ENCODE measurements around the gene NRL. TPM values are rescaled to one million over a fixed set of nuclear protein-coding genes. Genes with fewer than 3 reads are reported as not detected.

The NRL gene
- total and polyA plus RNA-seq, 2 donors (not counting 3 experiments of a cell fraction or from before 2014, with no cell fraction given), result 0.71 to 1.1 TPM

- Histone ChIP-seq H2AFZ (ENCODE audit: low read depth, low read length) (no peak overlapping the region), H4K20me1 (replicated peaks; ENCODE audit: control insufficient read depth, extremely low read depth, insufficient read depth, low read length) (no peaks in the 10 kb centered on the region), H3K4me1 (ENCODE audit: control insufficient read depth, extremely low read depth, insufficient read depth, low read length) (no peaks in the 10 kb centered on the region), H3K4me3 (replicated peaks in 1 of 3; ENCODE audit: insufficient read depth in 1 of 3, low read depth in 1 of 3, low read length in 3 of 3) (no peak overlapping the region), H3K9me3 (replicated peaks; ENCODE audit: control insufficient read depth, insufficient read depth, low read length) (no peaks in the 10 kb centered on the region), H3K36me3 (ENCODE audit: control insufficient read depth in 2 of 2, extremely low read depth in 1 of 2, insufficient read depth in 2 of 2, low read length in 2 of 2) (no peaks in the 10 kb centered on the region), H3K27me3 (ENCODE audit: control insufficient read depth in 2 of 2, insufficient read depth in 2 of 2, low read length in 2 of 2) (peaks cover 20 to 25% of the 10 kb centered on the region in 2 experiments), H3K79me2 (ENCODE audit: control insufficient read depth, insufficient read depth, low read length) (no peaks in the 10 kb centered on the region), H3K9me1 (replicated peaks; ENCODE audit: control insufficient read depth, extremely low read depth, insufficient read depth, low read length) (no peaks in the 10 kb centered on the region), H3K27ac (ENCODE audit: insufficient read depth, low read depth, low read length) (no peak overlapping the region), H3K9ac (replicated peaks; ENCODE audit: extremely low read depth, insufficient read depth, low read length) (no peak overlapping the region), H3K4me2 (ENCODE audit: insufficient read depth, low read length) (no peak overlapping the region)
- intact Hi-C loops (cut with micrococcal nuclease) (no loop called here), dilution Hi-C loops (cut with MboI; ENCODE audit: extremely low pct_ligation_motif_present, low sequenced_read_pairs) (no loop called here)
- BruUV-seq (replicated peaks), result no TSS peak
- no peak for DNase-seq (ENCODE audit: low read depth, low spot score)
- ChIA-PET POLR2A (no interaction called here), CTCF (interaction anchor here (0.8 to 1.9 kb wide), 4 partner anchors 18 to 27 kb away, joined by 3 to 14 read pairs (median 4); no protein-coding TSS in a partner anchor)
- no peak for TF ChIP-seq EZH2 (IDR thresholded peaks at IDR 0.05; ENCODE audit: borderline replicate concordance, low read depth, low read length, severe bottlenecking)
- no peak for TF ChIP-seq CTCF (IDR thresholded peaks at IDR 0.05; ENCODE audit: extremely low read depth in 1 of 2, insufficient read depth in 1 of 2, low read depth in 1 of 2, low read length in 2 of 2)
- no peak for FAIRE-seq
Observed at GRCh38 chr14:24085215-24085614, 29.5 kb downstream of the NRL start.

GRCh38 chr14:24084440-24084839 lies 30.3 kb downstream of the NRL start:
- Histone ChIP-seq H3K9me1 (replicated peaks; ENCODE audit: control insufficient read depth, extremely low read depth, insufficient read depth, low read length) (no peaks in the 10 kb centered on the region), H3K79me2 (ENCODE audit: control insufficient read depth, insufficient read depth, low read length) (no peaks in the 10 kb centered on the region), H3K36me3 (ENCODE audit: control insufficient read depth in 2 of 2, extremely low read depth in 1 of 2, insufficient read depth in 2 of 2, low read length in 2 of 2) (no peaks in the 10 kb centered on the region), H3K9me3 (replicated peaks; ENCODE audit: control insufficient read depth, insufficient read depth, low read length) (no peaks in the 10 kb centered on the region), H3K27ac (ENCODE audit: insufficient read depth, low read depth, low read length) (no peak overlapping the region), H3K4me2 (ENCODE audit: insufficient read depth, low read length) (no peak overlapping the region), H3K4me3 (replicated peaks in 1 of 3; ENCODE audit: insufficient read depth in 1 of 3, low read depth in 1 of 3, low read length in 3 of 3) (no peak overlapping the region), H2AFZ (ENCODE audit: low read depth, low read length) (no peak overlapping the region), H4K20me1 (replicated peaks; ENCODE audit: control insufficient read depth, extremely low read depth, insufficient read depth, low read length) (no peaks in the 10 kb centered on the region), H3K4me1 (ENCODE audit: control insufficient read depth, extremely low read depth, insufficient read depth, low read length) (no peaks in the 10 kb centered on the region), H3K27me3 (ENCODE audit: control insufficient read depth in 2 of 2, insufficient read depth in 2 of 2, low read length in 2 of 2) (peaks cover 27 to 30% of the 10 kb centered on the region in 2 experiments), H3K9ac (replicated peaks; ENCODE audit: extremely low read depth, insufficient read depth, low read length) (no peak overlapping the region)
- ChIA-PET CTCF (interaction anchor here (0.8 to 1.9 kb wide), 3 partner anchors 18 to 26 kb away, joined by 3 to 5 read pairs (median 4); no protein-coding TSS in a partner anchor), POLR2A (no interaction called here)
- intact Hi-C loops (cut with micrococcal nuclease) (no loop called here), dilution Hi-C loops (cut with MboI; ENCODE audit: extremely low pct_ligation_motif_present, low sequenced_read_pairs) (no loop called here)
- DNase-seq (ENCODE audit: low read depth, low spot score) (no peak), FAIRE-seq (no peak)
- BruUV-seq (replicated peaks), result no TSS peak
- TF ChIP-seq GATA2 (IDR thresholded peaks at IDR 0.05; ENCODE audit: insufficient read depth, insufficient read length, low read depth, low read length) (no peak), POLR2AphosphoS5 (IDR thresholded peaks at IDR 0.05; ENCODE audit: insufficient read depth, low read depth, low read length) (no peak), JUN (IDR thresholded peaks at IDR 0.05; ENCODE audit: borderline replicate concordance, insufficient read depth, insufficient read length, low read depth) (no peak), CTCF (IDR thresholded peaks at IDR 0.05; ENCODE audit: extremely low read depth in 1 of 2, insufficient read depth in 1 of 2, low read depth in 1 of 2, low read length in 2 of 2) (no peak)

Data from endothelial cell of umbilical vein (primary cell).